ENCODE measurements around the gene ZNF343. TPM values are rescaled to one million over a fixed set of nuclear protein-coding genes. Genes with fewer than 3 reads are reported as not detected.

ZNF343 gene
- 0.64 TPM for total RNA-seq

GRCh38 chr20:2508631-2509467, at the start of gene ZNF343:
Gene ZNF343, minus strand, starts transcription at chr20:2508915. Its CDS starts 15,020 bp downstream, at chr20:2493895.
- H3K4me1 ChIP-seq, result peaks cover 0 to 13% of the 10 kb centered on the region in 2 donors
- peak within 1 kb of the TSS; percentile 74 to 80 for H3K4me3 ChIP-seq
- H3K36me3 ChIP-seq, result no peaks in the 10 kb centered on the region
- DNase-seq (ENCODE audit: low spot score in 2 of 2), result peak in 1 of 2 donors; percentile 88
- H3K9me3 ChIP-seq, result no peaks in the 10 kb centered on the region
- H3K27me3 ChIP-seq, result no peaks in the 10 kb centered on the region
- peak within 1 kb of the TSS; percentile 88 to 90 for H3K27ac ChIP-seq
- TF ChIP-seq CTCF (IDR thresholded peaks at IDR 0.05), result no peak
- intact Hi-C loops (cut with DNase I), result loop anchor here (1.0 to 5.0 kb wide), 4 partner anchors 15 to 407 kb away; partner anchors contain the start of genes NOP56, SNRPB and STK35

- Histone ChIP-seq H3K4me1 (no peaks in the 10 kb centered on the region), H3K27me3 (peaks cover 5% of the 10 kb centered on the region), H3K4me3 (peak overlapping the region in 1 of 2 donors; percentile 40), H3K27ac (no peak overlapping the region), H3K36me3 (no peaks in the 10 kb centered on the region), H3K9me3 (no peaks in the 10 kb centered on the region)
- no peak for DNase-seq (ENCODE audit: low spot score in 2 of 2)
- TF ChIP-seq CTCF (IDR thresholded peaks at IDR 0.05), result no peak
- intact Hi-C loops (cut with DNase I), result no loop called here
Measured at GRCh38 chr20:2557873-2558580, 49.3 kb upstream of the ZNF343 start.

GRCh38 chr20:2545594-2545993, 36.9 kb upstream of the ZNF343 start:
- Histone ChIP-seq H3K4me3 (no peak overlapping the region), H3K27ac (no peak overlapping the region), H3K9me3 (no peaks in the 10 kb centered on the region), H3K27me3 (no peaks in the 10 kb centered on the region), H3K36me3 (no peaks in the 10 kb centered on the region), H3K4me1 (no peaks in the 10 kb centered on the region)
- DNase-seq (ENCODE audit: low spot score in 2 of 2), result no peak
- TF ChIP-seq CTCF (IDR thresholded peaks at IDR 0.05), result no peak
- intact Hi-C loops (cut with DNase I), result no loop called here

GRCh38 chr20:2544211-2544610, 35.5 kb upstream of the ZNF343 start:
- Histone ChIP-seq H3K9me3 (no peaks in the 10 kb centered on the region), H3K27me3 (no peaks in the 10 kb centered on the region), H3K4me1 (no peaks in the 10 kb centered on the region), H3K4me3 (no peak overlapping the region), H3K36me3 (no peaks in the 10 kb centered on the region), H3K27ac (no peak overlapping the region)
- TF ChIP-seq CTCF (IDR thresholded peaks at IDR 0.05), result no peak
- DNase-seq (ENCODE audit: low spot score in 2 of 2), result no peak
- intact Hi-C loops (cut with DNase I), result no loop called here

GRCh38 chr20:2542361-2542760, 33.6 kb upstream of the ZNF343 start:
- no peak for TF ChIP-seq CTCF (IDR thresholded peaks at IDR 0.05)
- H3K4me1 ChIP-seq, result no peaks in the 10 kb centered on the region
- no peaks in the 10 kb centered on the region for H3K27me3 ChIP-seq
- H3K9me3 ChIP-seq, result no peaks in the 10 kb centered on the region
- H3K36me3 ChIP-seq, result no peaks in the 10 kb centered on the region
- DNase-seq (ENCODE audit: low spot score in 2 of 2), result no peak
- H3K27ac ChIP-seq, result no peak overlapping the region
- H3K4me3 ChIP-seq, result no peak overlapping the region
- intact Hi-C loops (cut with DNase I), result no loop called here
